IPS-20b (cell line): Measurements from ENCODE around the gene SOX9.

Experiments
- H3K27ac ChIP-seq: one replicate; pipeline ENCODE4 v1.5.1; 2013; ENCODE audit warnings: low read length
- H3K27me3 ChIP-seq: 2 replicates; pipeline ENCODE4 v1.6.1; 2013; ENCODE audit warnings: mild to moderate bottlenecking, low read length, inconsistent platforms; ENCODE audit not compliant: insufficient read depth
- H3K36me3 ChIP-seq: 2 replicates; pipeline ENCODE4 v1.6.1; 2013; ENCODE audit warnings: low read depth, mild to moderate bottlenecking, inconsistent platforms, low read length, moderate library complexity; ENCODE audit not compliant: insufficient read depth
- H3K4me1 ChIP-seq: 2 replicates; pipeline ENCODE4 v1.6.1; 2013; ENCODE audit warnings: mild to moderate bottlenecking, control low read depth, inconsistent platforms, low read length, moderate library complexity; ENCODE audit not compliant: insufficient read depth
- H3K4me3 ChIP-seq: 2 replicates; pipeline ENCODE4 v1.5.1; 2013; ENCODE audit warnings: mild to moderate bottlenecking, low read length, inconsistent platforms
- H3K9ac ChIP-seq: 2 replicates; pipeline ENCODE4 v1.6.1; 2013; ENCODE audit warnings: low read depth, mild to moderate bottlenecking, inconsistent platforms, low read length, moderate library complexity
- H3K9me3 ChIP-seq: 2 replicates; pipeline ENCODE4 v1.6.1; 2013; ENCODE audit warnings: mild to moderate bottlenecking, low read depth, low read length, inconsistent platforms; ENCODE audit not compliant: insufficient read depth

SOX9 gene

DNA sequence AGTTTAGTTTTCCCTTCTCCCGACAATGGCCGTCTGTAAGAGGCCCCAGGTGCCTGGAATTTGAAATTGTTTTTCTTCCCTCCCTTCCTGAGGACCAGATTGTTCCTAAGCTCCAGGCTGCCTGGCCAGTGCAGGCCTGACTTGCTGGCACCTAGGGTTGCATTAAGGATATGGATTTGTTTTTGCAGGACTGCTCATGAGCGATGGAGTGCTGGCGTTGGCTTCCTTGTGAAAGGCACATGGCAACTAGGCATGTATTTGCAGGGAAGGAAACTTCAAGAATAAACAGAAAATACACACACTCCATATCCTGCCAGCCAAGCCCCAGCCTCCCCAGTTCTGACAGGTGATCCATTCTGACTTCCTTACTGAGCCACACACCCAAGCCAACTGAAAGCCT is 25.5 kb upstream of the SOX9 start:
- Histone ChIP-seq H3K36me3 (no peaks in the 10 kb centered on the region), H3K4me3 (no peak overlapping the region), H3K9ac (no peak overlapping the region), H3K4me1 (no peaks in the 10 kb centered on the region; the same call in 1 of the 2 replicates), H3K27ac (no peak overlapping the region), H3K27me3 (no peaks in the 10 kb centered on the region), H3K9me3 (no peaks in the 10 kb centered on the region)

DNA sequence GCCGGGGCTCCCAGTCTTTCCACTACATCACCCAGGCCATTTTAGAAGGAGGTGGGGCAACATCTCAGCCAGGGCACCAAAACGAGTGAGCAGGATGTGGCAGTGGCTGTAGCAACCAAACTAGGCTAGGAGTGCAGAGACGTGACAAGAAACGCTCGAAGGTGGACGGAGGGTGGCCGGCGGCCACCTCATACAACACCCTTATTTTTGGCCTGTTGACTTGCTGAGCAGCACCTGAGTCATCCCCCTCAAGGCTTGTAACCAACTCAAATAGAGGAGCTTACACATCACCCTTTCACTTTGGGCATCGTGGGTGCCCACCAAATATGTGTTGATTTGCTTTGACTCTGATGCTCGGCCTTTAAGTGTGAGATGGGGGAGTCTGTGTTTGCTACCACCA is 23.7 kb upstream of the SOX9 start:
- Histone ChIP-seq H3K36me3 (no peaks in the 10 kb centered on the region), H3K4me3 (no peak overlapping the region), H3K27me3 (no peaks in the 10 kb centered on the region), H3K9ac (no peak overlapping the region), H3K9me3 (no peaks in the 10 kb centered on the region), H3K27ac (no peak overlapping the region), H3K4me1 (no peaks in the 10 kb centered on the region; the same call in 1 of the 2 replicates)

DNA sequence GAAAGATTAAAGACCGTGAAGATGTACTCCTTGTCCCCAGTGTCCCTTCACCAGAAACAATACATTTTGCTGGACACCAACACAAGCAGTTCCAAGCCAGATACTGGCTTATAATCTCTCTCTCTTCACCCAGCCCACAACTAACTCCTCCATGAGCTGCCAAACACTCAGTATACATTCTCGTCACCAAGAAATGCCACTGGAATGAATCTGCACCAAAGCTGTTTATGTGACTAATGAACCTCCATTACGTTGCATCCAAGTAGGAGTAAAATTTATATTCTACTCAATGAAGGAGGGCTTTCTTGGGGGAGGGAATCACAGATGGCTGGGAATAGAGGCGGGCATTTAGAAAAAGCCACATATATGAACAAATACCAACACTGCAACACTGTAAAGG is 20.9 kb upstream of the SOX9 start:
- Histone ChIP-seq H3K27ac (no peak overlapping the region), H3K9ac (no peak overlapping the region), H3K4me1 (peaks cover 3% of the 10 kb centered on the region; the same call in 1 of the 2 replicates), H3K4me3 (no peak overlapping the region), H3K27me3 (no peaks in the 10 kb centered on the region), H3K36me3 (no peaks in the 10 kb centered on the region), H3K9me3 (no peaks in the 10 kb centered on the region)

DNA sequence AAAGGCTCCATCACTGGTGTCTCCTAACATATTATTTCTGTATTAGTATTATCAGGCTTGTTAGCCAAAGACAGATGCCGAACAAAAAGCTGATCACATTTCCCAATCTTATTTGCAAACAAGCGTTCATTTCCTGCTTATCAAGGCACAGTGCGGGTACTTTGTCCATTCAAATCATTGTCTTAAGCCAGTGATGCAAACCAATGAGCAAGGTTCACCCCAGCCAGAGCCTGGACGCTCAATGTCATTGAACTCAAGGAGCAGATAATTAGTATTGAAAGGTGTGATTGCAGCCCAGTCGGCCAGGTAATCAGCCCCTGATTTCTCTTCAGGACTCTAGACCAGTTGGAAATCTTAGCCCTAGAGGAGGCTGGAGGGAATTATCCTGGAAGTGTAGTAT is 20.4 kb upstream of the SOX9 start:
- Histone ChIP-seq H3K9me3 (no peaks in the 10 kb centered on the region), H3K9ac (no peak overlapping the region), H3K36me3 (no peaks in the 10 kb centered on the region), H3K27ac (no peak overlapping the region), H3K4me3 (no peak overlapping the region), H3K27me3 (no peaks in the 10 kb centered on the region), H3K4me1 (peaks cover 4% of the 10 kb centered on the region; the same call in 1 of the 2 replicates)

DNA sequence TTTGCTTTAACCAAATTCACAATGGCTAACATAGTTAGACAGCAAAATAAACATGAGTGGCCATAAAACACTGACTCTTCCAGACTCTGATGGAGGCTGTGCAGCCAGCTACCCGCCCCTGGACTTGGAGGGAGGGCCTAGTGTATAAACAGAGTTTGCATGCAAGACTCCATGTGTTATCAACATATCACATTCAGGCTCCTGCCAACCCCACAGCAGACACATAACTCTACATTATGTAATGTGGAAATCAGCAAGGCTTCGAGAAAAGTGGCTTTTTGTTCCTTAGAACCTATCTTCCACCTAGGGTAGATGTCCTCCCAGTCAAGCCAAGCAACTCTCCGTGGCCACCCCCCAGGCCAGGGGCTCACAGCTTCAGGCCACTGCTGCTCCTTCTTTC is 19.3 kb upstream of the SOX9 start:
- Histone ChIP-seq H3K4me3 (no peak overlapping the region), H3K4me1 (peaks cover 9% of the 10 kb centered on the region; the same call in 1 of the 2 replicates), H3K27ac (no peak overlapping the region), H3K27me3 (no peaks in the 10 kb centered on the region), H3K9ac (no peak overlapping the region), H3K9me3 (no peaks in the 10 kb centered on the region), H3K36me3 (no peaks in the 10 kb centered on the region)

DNA sequence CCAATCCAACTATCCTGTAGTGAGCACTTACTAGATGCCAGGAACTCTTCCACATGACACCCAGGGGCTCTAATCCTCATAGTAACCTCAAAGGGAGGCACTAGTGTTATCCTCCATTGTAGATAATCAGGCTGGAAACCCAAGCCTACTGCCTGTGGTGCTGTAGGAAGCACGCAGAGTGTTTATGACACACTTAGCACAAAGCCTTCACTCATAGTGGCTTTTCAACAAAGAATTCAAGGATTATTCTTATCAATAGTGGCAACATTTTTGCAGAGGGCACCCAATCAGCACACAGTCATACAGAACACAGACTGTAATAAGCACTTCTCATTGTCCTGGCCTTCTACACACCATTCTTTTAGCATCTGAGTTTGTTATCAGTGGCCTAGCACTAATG is 18.5 kb upstream of the SOX9 start:
- no peaks in the 10 kb centered on the region for H3K9me3 ChIP-seq
- 0 out of 2 replicates have a peak, but pooled peaks cover 2% of the 10 kb centered on the region for H3K27me3 ChIP-seq
- no peak overlapping the region for H3K9ac ChIP-seq
- no peaks in the 10 kb centered on the region for H3K36me3 ChIP-seq
- no peak overlapping the region for H3K27ac ChIP-seq
- H3K4me3 ChIP-seq, result no peak overlapping the region
- peaks cover 17% of the 10 kb centered on the region for H3K4me1 ChIP-seq

DNA sequence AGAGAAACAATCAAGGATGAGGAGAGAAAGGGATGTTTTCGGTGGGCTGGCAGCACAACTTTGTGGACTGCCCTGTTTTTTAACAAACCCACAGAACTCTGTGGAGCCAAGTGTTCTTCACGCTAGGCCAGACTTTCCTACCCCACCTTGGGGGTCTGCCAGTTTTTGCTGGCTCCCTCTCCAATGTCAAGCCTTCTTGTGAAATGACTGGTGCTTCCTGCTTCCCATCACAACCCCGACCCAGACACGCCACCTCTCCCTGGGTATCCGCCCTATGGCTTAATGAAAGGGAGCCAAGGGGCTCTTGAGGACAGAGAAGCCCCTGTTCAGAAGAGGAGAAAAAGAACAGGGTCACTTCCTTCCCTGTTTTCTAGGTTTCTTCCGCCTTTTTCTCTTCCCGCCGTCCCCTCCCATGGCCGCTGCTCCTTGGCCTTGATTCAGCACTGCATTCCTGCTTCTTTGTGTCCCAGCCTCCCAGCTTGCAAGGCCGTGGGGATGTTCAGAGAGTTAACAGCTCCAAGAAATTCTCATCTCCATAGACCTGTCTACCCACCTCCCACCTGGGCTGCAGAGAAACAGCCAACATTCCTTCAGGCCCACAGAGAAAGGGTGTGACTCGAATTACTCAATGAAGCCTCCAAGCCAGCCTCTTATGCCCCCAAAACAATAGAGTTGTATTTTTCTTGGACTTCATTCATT is 16.5 kb upstream of the SOX9 start:
- Histone ChIP-seq H3K4me3 (no peak overlapping the region), H3K4me1 (peaks cover 28% of the 10 kb centered on the region), H3K27me3 (0 out of 2 replicates have a peak, but pooled peaks cover 5% of the 10 kb centered on the region), H3K36me3 (no peaks in the 10 kb centered on the region), H3K9ac (no peak overlapping the region), H3K9me3 (no peaks in the 10 kb centered on the region), H3K27ac (no peak overlapping the region)

DNA sequence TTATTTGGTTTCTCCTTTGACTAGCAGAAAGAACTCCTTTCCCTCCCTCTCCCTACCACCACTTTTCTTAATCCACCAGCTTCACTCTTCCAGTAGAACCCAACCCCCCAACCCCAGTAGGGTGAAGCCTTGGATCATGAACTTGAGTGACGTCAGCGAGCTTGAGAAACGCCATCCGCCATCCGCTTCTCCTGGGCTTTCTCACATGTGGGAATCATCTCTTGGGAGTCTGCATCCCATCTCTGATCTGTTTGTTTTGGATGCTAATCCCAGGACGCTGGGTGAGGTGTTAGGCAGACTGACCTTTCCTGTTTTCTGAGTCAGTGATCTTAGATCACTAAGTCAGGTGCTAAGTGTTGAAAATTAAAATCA is 16.0 kb upstream of the SOX9 start:
- Histone ChIP-seq H3K4me3 (no peak overlapping the region), H3K4me1 (peaks cover 28% of the 10 kb centered on the region), H3K27me3 (peaks cover 8% of the 10 kb centered on the region; the same call in 1 of the 2 replicates), H3K9me3 (no peaks in the 10 kb centered on the region), H3K36me3 (no peaks in the 10 kb centered on the region), H3K27ac (no peak overlapping the region), H3K9ac (no peak overlapping the region)

DNA sequence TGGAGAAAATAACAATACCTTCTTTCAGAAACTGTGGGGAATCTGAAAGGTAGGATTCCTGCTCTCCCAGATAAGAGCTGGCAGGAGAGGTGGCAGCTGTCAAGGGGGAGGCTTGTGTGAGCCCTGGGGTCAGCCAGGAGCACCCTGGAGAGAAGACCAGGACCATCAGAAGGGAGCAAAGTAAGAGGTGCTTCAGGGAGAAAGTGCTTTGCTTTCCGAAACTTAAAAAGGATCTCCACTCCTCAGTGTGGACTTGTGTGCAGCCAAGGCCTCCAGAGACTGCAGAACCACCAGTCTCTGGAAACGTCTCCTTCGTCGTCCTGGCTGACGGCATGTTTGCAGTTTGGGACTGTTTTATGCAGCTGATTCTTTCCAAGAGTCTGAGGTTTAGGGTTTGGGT is 13.7 kb upstream of the SOX9 start:
- peaks cover 19% of the 10 kb centered on the region for H3K27me3 ChIP-seq
- no peak overlapping the region for H3K9ac ChIP-seq
- no peak overlapping the region for H3K27ac ChIP-seq
- H3K4me1 ChIP-seq, result peaks cover 33% of the 10 kb centered on the region
- no peaks in the 10 kb centered on the region for H3K36me3 ChIP-seq
- no peak overlapping the region for H3K4me3 ChIP-seq
- H3K9me3 ChIP-seq, result no peaks in the 10 kb centered on the region

DNA sequence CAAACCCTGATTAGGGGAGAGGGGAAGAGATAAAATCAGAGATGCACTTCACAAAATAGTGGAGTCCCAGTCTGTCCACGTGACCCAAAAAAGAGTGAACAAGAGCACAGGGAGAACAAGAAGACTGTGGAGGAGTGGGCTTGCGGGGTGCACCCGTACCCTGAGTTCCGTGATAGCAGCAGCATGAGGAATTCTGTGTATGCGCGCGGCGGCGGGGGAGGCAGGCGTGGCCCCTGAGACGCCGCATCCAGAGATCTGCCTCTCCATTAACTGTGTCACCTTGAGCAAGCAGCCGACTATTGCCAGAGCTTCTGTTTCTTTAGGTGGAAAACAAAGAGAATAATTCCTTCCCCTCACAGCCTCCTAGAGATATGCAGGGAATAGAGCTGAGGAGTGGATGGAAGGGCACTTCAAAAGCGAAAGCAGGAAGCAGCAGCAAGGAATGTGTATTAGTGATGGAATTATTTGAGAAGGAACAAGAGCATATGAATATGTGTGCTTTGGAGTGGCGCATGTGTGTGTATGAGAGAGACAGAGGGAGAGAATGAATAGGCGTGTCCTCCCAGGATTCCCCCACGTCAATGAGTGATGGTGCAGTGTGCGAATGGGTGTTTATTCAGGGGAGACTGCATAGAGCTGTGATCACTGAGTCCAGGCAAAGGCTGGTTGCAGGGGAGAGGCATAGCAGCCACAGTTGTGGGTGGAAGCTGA is 10.4 kb upstream of the SOX9 start:
- no peak overlapping the region for H3K9ac ChIP-seq
- H3K27ac ChIP-seq, result no peak overlapping the region
- H3K9me3 ChIP-seq, result no peaks in the 10 kb centered on the region
- H3K4me1 ChIP-seq, result peaks cover 29% of the 10 kb centered on the region
- H3K27me3 ChIP-seq, result peaks cover 46% of the 10 kb centered on the region
- no peak overlapping the region for H3K4me3 ChIP-seq
- no peaks in the 10 kb centered on the region for H3K36me3 ChIP-seq

DNA sequence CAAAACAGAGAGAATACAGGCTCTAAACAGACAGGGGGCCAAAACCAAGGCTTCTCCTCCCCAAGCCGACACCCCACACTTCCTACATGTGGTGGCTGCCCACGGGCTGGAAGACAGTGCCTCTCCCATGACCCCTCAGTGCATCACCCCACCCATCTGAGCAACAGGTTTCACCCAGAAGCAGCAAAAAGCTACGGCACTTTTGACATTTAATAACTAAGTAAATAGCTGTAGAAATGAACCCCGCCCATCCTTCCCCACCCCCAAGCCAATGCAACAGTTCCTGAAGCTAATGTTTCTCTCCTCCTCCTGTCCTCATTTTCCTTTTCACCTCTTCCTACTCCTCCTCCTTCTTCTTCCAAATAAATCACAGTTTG is 9.9 kb upstream of the SOX9 start:
- Histone ChIP-seq H3K36me3 (no peaks in the 10 kb centered on the region), H3K27ac (no peak overlapping the region), H3K9ac (no peak overlapping the region), H3K9me3 (no peaks in the 10 kb centered on the region), H3K4me1 (peaks cover 29% of the 10 kb centered on the region), H3K4me3 (no peak overlapping the region), H3K27me3 (peaks cover 51% of the 10 kb centered on the region)

DNA sequence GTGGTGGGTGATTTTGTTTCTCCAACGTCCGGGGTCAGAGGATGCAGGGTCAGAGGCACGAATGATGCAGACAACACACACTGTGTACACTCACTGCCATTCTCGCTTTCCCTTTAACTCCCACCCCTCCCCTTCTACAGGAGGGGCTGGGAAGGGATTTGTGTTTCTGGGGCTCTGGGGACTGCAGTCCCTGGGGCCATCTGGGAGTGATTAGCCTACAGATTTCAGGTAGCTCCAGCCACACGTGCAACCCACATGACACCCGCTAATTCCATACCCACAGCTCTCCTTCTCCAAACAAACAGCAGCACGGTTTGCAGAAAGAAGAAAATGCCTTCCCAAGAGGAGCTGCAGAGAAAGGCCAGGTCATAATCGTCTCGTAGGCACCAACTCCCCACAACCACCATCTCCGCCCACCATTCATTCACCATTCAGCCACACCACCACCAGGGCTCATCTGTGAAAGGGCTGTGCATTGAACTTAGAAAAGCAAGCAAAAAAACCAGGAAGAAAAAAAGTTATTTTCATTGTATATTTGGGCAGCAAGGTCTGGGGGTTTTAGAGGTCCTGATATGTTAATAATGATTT is 9.4 kb upstream of the SOX9 start:
- no peak overlapping the region for H3K27ac ChIP-seq
- no peak overlapping the region for H3K4me3 ChIP-seq
- no peaks in the 10 kb centered on the region for H3K36me3 ChIP-seq

More for the DNA sequence above, 9.4 kb upstream of the SOX9 start:
- no peaks in the 10 kb centered on the region for H3K9me3 ChIP-seq
- H3K9ac ChIP-seq, result no peak overlapping the region
- H3K27me3 ChIP-seq, result peaks cover 56% of the 10 kb centered on the region
- peaks cover 25% of the 10 kb centered on the region for H3K4me1 ChIP-seq
